Measurements from ENCODE around the gene TNRC6A.
"Not testable (repeated sequence)": the region's sequence is repeated elsewhere in the genome, so short reads cannot be mapped to it uniquely, and the experiment has no call there.

Gene TNRC6A

GRCh38 chr16:24848065-24848464, 118.6 kb downstream of the TNRC6A start:
- DNase-seq: no peak

- no peak for DNase-seq
These were observed 120.2 kb downstream of the TNRC6A start for GRCh38 chr16:24849641-24850040.

- DNase-seq: no peak
These were observed 121.0 kb downstream of the TNRC6A start for GRCh38 chr16:24850289-24850938.

GRCh38 chr16:24851700-24852099, 122.2 kb downstream of the TNRC6A start:
- no peak for DNase-seq

- DNase-seq: no peak
These were observed 122.8 kb downstream of the TNRC6A start for GRCh38 chr16:24852281-24852721.

GRCh38 chr16:24853169-24853824, 123.8 kb downstream of the TNRC6A start:
- DNase-seq: no peak

GRCh38 chr16:24853830-24854229, 124.4 kb downstream of the TNRC6A start:
- DNase-seq: no peak

- DNase-seq: no peak
These were observed 125.2 kb downstream of the TNRC6A start for GRCh38 chr16:24854607-24855171.

- DNase-seq: no peak
These were observed 126.2 kb downstream of the TNRC6A start for GRCh38 chr16:24855678-24856077.

GRCh38 chr16:24856871-24857270, 127.4 kb downstream of the TNRC6A start:
- DNase-seq: not testable (repeated sequence)

- no peak for DNase-seq
These were observed 129.0 kb downstream of the TNRC6A start for GRCh38 chr16:24858219-24859041.

- DNase-seq: no peak
These were observed 132.0 kb downstream of the TNRC6A start for GRCh38 chr16:24861461-24861860.

GRCh38 chr16:24863582-24864437, 134.4 kb downstream of the TNRC6A start:
- DNase-seq: no peak

- no peak for DNase-seq
These were observed 139.6 kb downstream of the TNRC6A start for GRCh38 chr16:24869033-24869432.

GRCh38 chr16:24871891-24872290, 142.4 kb downstream of the TNRC6A start:
- DNase-seq: no peak

- DNase-seq: no peak
These were observed 143.6 kb downstream of the TNRC6A start for GRCh38 chr16:24873028-24873427.

GRCh38 chr16:24875466-24875865, 146.0 kb downstream of the TNRC6A start:
- DNase-seq: no peak

All from NCI-H2107 (cell line).